Mucosa of stomach (tissue), 1 donor: ENCODE data around the gene L3MBTL3.
"Not testable (repeated sequence)": the region's sequence is repeated elsewhere in the genome, so short reads cannot be mapped to it uniquely, and the experiment has no call there.

Source experiments
- H3K27me3 ChIP-seq: one replicate; pipeline ENCODE4 v1.7.0; 2013; ENCODE audit warnings: mild to moderate bottlenecking, low read length; ENCODE audit not compliant: control insufficient read depth, insufficient read depth
- H3K36me3 ChIP-seq: one replicate; pipeline ENCODE4 v1.7.0; 2013; ENCODE audit warnings: low read length; ENCODE audit not compliant: control insufficient read depth, insufficient read depth
- H3K4me1 ChIP-seq: one replicate; pipeline ENCODE4 v1.7.0; 2013; ENCODE audit warnings: mild to moderate bottlenecking, low read length; ENCODE audit not compliant: control insufficient read depth, insufficient read depth
- H3K4me3 ChIP-seq: one replicate; pipeline ENCODE4 v1.7.0; 2013; ENCODE audit warnings: low read length
- H3K9ac ChIP-seq: one replicate; pipeline ENCODE4 v1.7.0; 2013; ENCODE audit warnings: mild to moderate bottlenecking, low read length, moderate library complexity
- H3K9me3 ChIP-seq: one replicate; pipeline ENCODE4 v1.7.0; 2013; ENCODE audit warnings: mild to moderate bottlenecking, low read length, moderate library complexity; ENCODE audit not compliant: control insufficient read depth
- donor health status: Pancreatic carcinoma.

Gene L3MBTL3

GRCh38 chr6:130128326-130128725 is 109.9 kb downstream of the L3MBTL3 start:
- H3K36me3 ChIP-seq = no peaks in the 10 kb centered on the region
- no peaks in the 10 kb centered on the region for H3K27me3 ChIP-seq
- peaks cover 23% of the 10 kb centered on the region for H3K4me1 ChIP-seq
- H3K9me3 ChIP-seq = no peaks in the 10 kb centered on the region
- no peak overlapping the region for H3K4me3 ChIP-seq
- no peak overlapping the region for H3K9ac ChIP-seq

GRCh38 chr6:130129762-130130246 is 111.4 kb downstream of the L3MBTL3 start:
- Histone ChIP-seq H3K36me3 (no peaks in the 10 kb centered on the region), H3K27me3 (no peaks in the 10 kb centered on the region), H3K4me3 (no peak overlapping the region), H3K9me3 (no peaks in the 10 kb centered on the region), H3K9ac (no peak overlapping the region), H3K4me1 (peaks cover 23% of the 10 kb centered on the region)

GRCh38 chr6:130132286-130132701 is 113.9 kb downstream of the L3MBTL3 start:
- Histone ChIP-seq H3K27me3 (no peaks in the 10 kb centered on the region), H3K4me3 (no peak overlapping the region), H3K36me3 (no peaks in the 10 kb centered on the region), H3K9me3 (no peaks in the 10 kb centered on the region), H3K9ac (no peak overlapping the region), H3K4me1 (peaks cover 18% of the 10 kb centered on the region)

GRCh38 chr6:130134582-130134981 is 116.2 kb downstream of the L3MBTL3 start:
- H3K9me3 ChIP-seq = no peaks in the 10 kb centered on the region
- H3K36me3 ChIP-seq = no peaks in the 10 kb centered on the region
- no peaks in the 10 kb centered on the region for H3K27me3 ChIP-seq

GRCh38 chr6:130136798-130137197 is 118.4 kb downstream of the L3MBTL3 start:
- H3K9me3 ChIP-seq = no peaks in the 10 kb centered on the region
- H3K9ac ChIP-seq = no peak overlapping the region
- H3K4me1 ChIP-seq = peaks cover 3% of the 10 kb centered on the region
- no peaks in the 10 kb centered on the region for H3K36me3 ChIP-seq
- no peak overlapping the region for H3K4me3 ChIP-seq
- no peaks in the 10 kb centered on the region for H3K27me3 ChIP-seq

More at GRCh38 chr6:130134582-130134981, 116.2 kb downstream of the L3MBTL3 start:
- Histone ChIP-seq H3K9ac (no peak overlapping the region), H3K4me3 (no peak overlapping the region), H3K4me1 (peaks cover 12% of the 10 kb centered on the region)

- Histone ChIP-seq H3K27me3 (no peaks in the 10 kb centered on the region), H3K9ac (no peak overlapping the region), H3K36me3 (no peaks in the 10 kb centered on the region), H3K4me1 (no peaks in the 10 kb centered on the region), H3K4me3 (no peak overlapping the region), H3K9me3 (no peaks in the 10 kb centered on the region)
Measured at GRCh38 chr6:130138116-130138908, 119.9 kb downstream of the L3MBTL3 start.

GRCh38 chr6:130138909-130139242 is 120.5 kb downstream of the L3MBTL3 start:
- H3K9me3 ChIP-seq = no peaks in the 10 kb centered on the region
- H3K4me3 ChIP-seq = no peak overlapping the region
- no peaks in the 10 kb centered on the region for H3K36me3 ChIP-seq
- H3K9ac ChIP-seq = no peak overlapping the region
- H3K27me3 ChIP-seq = no peaks in the 10 kb centered on the region
- no peaks in the 10 kb centered on the region for H3K4me1 ChIP-seq

GRCh38 chr6:130140084-130140483 is 121.7 kb downstream of the L3MBTL3 start:
- no peaks in the 10 kb centered on the region for H3K36me3 ChIP-seq
- no peak overlapping the region for H3K9ac ChIP-seq
- no peaks in the 10 kb centered on the region for H3K4me1 ChIP-seq
- H3K4me3 ChIP-seq = no peak overlapping the region
- H3K27me3 ChIP-seq = no peaks in the 10 kb centered on the region
- no peaks in the 10 kb centered on the region for H3K9me3 ChIP-seq

- Histone ChIP-seq H3K4me3 (no peak overlapping the region), H3K27me3 (no peaks in the 10 kb centered on the region), H3K36me3 (no peaks in the 10 kb centered on the region), H3K9me3 (no peaks in the 10 kb centered on the region), H3K9ac (no peak overlapping the region), H3K4me1 (no peaks in the 10 kb centered on the region)
Measured at GRCh38 chr6:130143709-130144108, 125.3 kb downstream of the L3MBTL3 start.

- Histone ChIP-seq H3K27me3 (no peaks in the 10 kb centered on the region), H3K4me1 (no peaks in the 10 kb centered on the region), H3K36me3 (no peaks in the 10 kb centered on the region), H3K4me3 (no peak overlapping the region), H3K9ac (no peak overlapping the region), H3K9me3 (no peaks in the 10 kb centered on the region)
Measured at GRCh38 chr6:130147111-130147510, 128.7 kb downstream of the L3MBTL3 start.

- no peak overlapping the region for H3K9ac ChIP-seq
- no peak overlapping the region for H3K4me3 ChIP-seq
- no peaks in the 10 kb centered on the region for H3K9me3 ChIP-seq
- no peaks in the 10 kb centered on the region for H3K27me3 ChIP-seq
- H3K4me1 ChIP-seq = no peaks in the 10 kb centered on the region
- no peaks in the 10 kb centered on the region for H3K36me3 ChIP-seq
Measured at GRCh38 chr6:130148181-130148580, 129.8 kb downstream of the L3MBTL3 start.

- H3K9me3 ChIP-seq, H3K36me3 ChIP-seq, H3K9ac ChIP-seq, H3K27me3 ChIP-seq, H3K4me3 ChIP-seq, H3K4me1 ChIP-seq: not testable (repeated sequence)
Measured at GRCh38 chr6:130149016-130149415, 130.6 kb downstream of the L3MBTL3 start.
